WTC11 (cell line): ENCODE measurements around the gene EYA2. TPM values are rescaled to one million over a fixed set of nuclear protein-coding genes. Genes with fewer than 3 reads are reported as not detected.

Experiments
- ATAC-seq: fragments of 200-7000 bp; cut with Tn5 transposase; 2 replicates; pipeline ENCODE4 v1.10.0; 2021; ENCODE audit warnings: mild to moderate bottlenecking, moderate library complexity
- CTCF ChIA-PET: fragments of 300-600 bp; sonication (Branson Sonifier 250); formaldehyde crosslinking; loops from one replicate; lab custom pipeline; 2021; ENCODE audit warnings: antibody characterized with exemption; lab: Charles Lee
- POLR2A ChIA-PET: fragments of 350-600 bp; sonication (Branson Sonifier 250); formaldehyde crosslinking; loops from one replicate; lab custom pipeline; 2021; ENCODE audit warnings: antibody characterized with exemption; lab: Charles Lee
- DNase-seq: peaks from one replicate; pipeline ENCODE4 v3.0.0; 2021; ENCODE audit warnings: low spot score
- H3K27ac Mint-ChIP-seq: 2 replicates; pipeline ENCODE4 v1.8.0; 2021; ENCODE audit warnings: mixed read lengths
- H3K27me3 Mint-ChIP-seq: 2 replicates; pipeline ENCODE4 v1.8.0; 2021; ENCODE audit warnings: low read depth, mild to moderate bottlenecking, moderate library complexity, mixed read lengths
- H3K36me3 Mint-ChIP-seq: 2 replicates; pipeline ENCODE4 v1.8.0; 2021; ENCODE audit warnings: mixed read lengths
- H3K4me1 Mint-ChIP-seq: 2 replicates; pipeline ENCODE4 v1.8.0; 2022; ENCODE audit warnings: mixed read lengths
- H3K4me3 Mint-ChIP-seq: 2 replicates; pipeline ENCODE4 v1.8.0; 2021; ENCODE audit warnings: mild to moderate bottlenecking, moderate library complexity, mixed read lengths
- H3K9me3 Mint-ChIP-seq: 2 replicates; pipeline ENCODE4 v1.8.0; 2021; ENCODE audit warnings: mixed read lengths
- AFF4 ChIP-seq: sonication (generic); formaldehyde crosslinking; IDR thresholded peaks from 2 replicates; pipeline ENCODE4 v1.8.1; 2023; ENCODE audit warnings: mild to moderate bottlenecking, missing genetic modification reagents, borderline replicate concordance
- AR ChIP-seq: fragments of 250-450 bp; sonication (Bioruptor Pico); IDR thresholded peaks from 2 replicates; pipeline ENCODE4 v1.9.0; 2021; ENCODE audit warnings: mild to moderate bottlenecking
- ERG ChIP-seq: fragments of 250-450 bp; sonication (Bioruptor Pico); IDR thresholded peaks from 2 replicates; pipeline ENCODE4 v1.8.0; 2021; ENCODE audit warnings: mild to moderate bottlenecking
- ETV6 ChIP-seq: sonication (generic); formaldehyde crosslinking; IDR thresholded peaks from 2 replicates; pipeline ENCODE4 v1.8.1; 2022; ENCODE audit warnings: mild to moderate bottlenecking, missing genetic modification reagents
- GRHL2 ChIP-seq: fragments of 250-450 bp; sonication (Bioruptor Pico); IDR thresholded peaks from 2 replicates; pipeline ENCODE4 v1.8.0; 2022; ENCODE audit warnings: mild to moderate bottlenecking, moderate library complexity; ENCODE audit not compliant: insufficient replicate concordance, severe bottlenecking
- HMGA2 ChIP-seq: fragments of 250-450 bp; sonication (Bioruptor Pico); IDR thresholded peaks from 2 replicates; pipeline ENCODE4 v1.4.0; 2021; ENCODE audit warnings: mild to moderate bottlenecking, moderate library complexity
- MYBL2 ChIP-seq: sonication (generic); formaldehyde crosslinking; IDR thresholded peaks from 2 replicates; pipeline ENCODE4 v1.8.1; 2023; ENCODE audit warnings: mild to moderate bottlenecking, moderate library complexity, missing genetic modification reagents
- NFE2L1 ChIP-seq: sonication (generic); formaldehyde crosslinking; IDR thresholded peaks from 2 replicates; pipeline ENCODE4 v1.8.1; 2023; ENCODE audit warnings: missing genetic modification reagents
- NFYB ChIP-seq: sonication (generic); formaldehyde crosslinking; conservative IDR thresholded peaks from 2 replicates; pipeline ENCODE4 v1.8.0; 2022; ENCODE audit warnings: low read depth, missing genetic modification reagents
- NR2C2 ChIP-seq: sonication (generic); formaldehyde crosslinking; IDR thresholded peaks from 2 replicates; pipeline ENCODE4 v1.8.0; 2022; ENCODE audit warnings: mild to moderate bottlenecking, missing genetic modification reagents
- OVOL2 ChIP-seq: fragments of 250-450 bp; sonication (Bioruptor Pico); IDR thresholded peaks from 2 replicates; pipeline ENCODE4 v1.9.0; 2021; ENCODE audit warnings: mild to moderate bottlenecking, borderline replicate concordance
- SP1 ChIP-seq: sonication (generic); formaldehyde crosslinking; conservative IDR thresholded peaks from 2 replicates; pipeline ENCODE4 v1.8.1; 2022; ENCODE audit warnings: missing genetic modification reagents
- STAT6 ChIP-seq: sonication (generic); formaldehyde crosslinking; conservative IDR thresholded peaks from 2 replicates; pipeline ENCODE4 v1.8.1; 2023; ENCODE audit warnings: mild to moderate bottlenecking, low read depth, missing genetic modification reagents, moderate library complexity
- TEAD1 ChIP-seq: sonication (generic); formaldehyde crosslinking; IDR thresholded peaks from 2 replicates; pipeline ENCODE4 v1.8.0; 2022; ENCODE audit warnings: mild to moderate bottlenecking, missing genetic modification reagents
- USF2 ChIP-seq: sonication (generic); formaldehyde crosslinking; IDR thresholded peaks from 2 replicates; pipeline ENCODE4 v1.8.1; 2023; ENCODE audit warnings: mild to moderate bottlenecking, missing genetic modification reagents, moderate library complexity
- ZNF121 ChIP-seq: sonication (generic); formaldehyde crosslinking; IDR thresholded peaks from 2 replicates; pipeline ENCODE4 v1.8.0; 2023; ENCODE audit warnings: missing genetic modification reagents
- ZNF219 ChIP-seq: sonication (generic); formaldehyde crosslinking; IDR thresholded peaks from 2 replicates; pipeline ENCODE4 v1.8.0; 2023; ENCODE audit warnings: missing genetic modification reagents, mild to moderate bottlenecking, borderline replicate concordance
- ZNF232 ChIP-seq: sonication (generic); formaldehyde crosslinking; IDR thresholded peaks from 2 replicates; pipeline ENCODE4 v1.8.0; 2022; ENCODE audit warnings: mild to moderate bottlenecking, missing genetic modification reagents
- ZNF416 ChIP-seq: fragments of 250-450 bp; sonication (Bioruptor Pico); IDR thresholded peaks from 2 replicates; pipeline ENCODE4 v1.9.0; 2021; ENCODE audit warnings: mild to moderate bottlenecking, inconsistent platforms
- ZNF512 ChIP-seq: sonication (generic); formaldehyde crosslinking; IDR thresholded peaks from 2 replicates; pipeline ENCODE4 v1.8.1; 2022; ENCODE audit warnings: missing genetic modification reagents, borderline replicate concordance
- total RNA-seq: library from RNA; stranded (reverse); gene quantifications from 3 replicates; pipeline ENCODE4 v1.2.3, GENCODE V29; 2021

Gene EYA2
- total RNA-seq, 1 experiment from 2014 or later = 1.5 TPM

- Mint-ChIP-seq H3K36me3 (peaks cover 85% of the 10 kb centered on the region), H3K27ac (no peak overlapping the region; the same call in 1 of the 2 replicates), H3K4me3 (no peak overlapping the region), H3K9me3 (no peaks in the 10 kb centered on the region), H3K27me3 (no peaks in the 10 kb centered on the region), H3K4me1 (peaks cover 14% of the 10 kb centered on the region)
- no peak for DNase-seq
- POLR2A ChIA-PET = no interaction called here
- CTCF ChIA-PET = interaction anchor here (1.0 to 1.5 kb wide), 2 partner anchors 46 to 157 kb away, joined by 3 to 6 read pairs; no protein-coding TSS in a partner anchor
- TF ChIP-seq HMGA2 (no peak), ETV6 (no peak), ZNF512 (CRISPR knock-in tag) (no peak)
- TF ChIP-seq, all 79 proteins: peak for 0
- no peak for ATAC-seq
Observed at GRCh38 chr20:47227119-47227518, 332.5 kb downstream of the EYA2 start.

GRCh38 chr20:47227576-47227975, 332.9 kb downstream of the EYA2 start:
- no peak overlapping the region for H3K27ac Mint-ChIP-seq
- H3K27me3 Mint-ChIP-seq = no peaks in the 10 kb centered on the region
- POLR2A ChIA-PET = no interaction called here
- peaks cover 16% of the 10 kb centered on the region for H3K4me1 Mint-ChIP-seq
- CTCF ChIA-PET = interaction anchor here (1.0 to 1.5 kb wide), 2 partner anchors 45 to 156 kb away, joined by 3 to 6 read pairs; no protein-coding TSS in a partner anchor
- TF ChIP-seq TEAD1 (CRISPR knock-in tag) (no peak), ZNF232 (no peak), ZNF121 (CRISPR knock-in tag) (no peak), MYBL2 (CRISPR knock-in tag) (no peak), SP1 (CRISPR knock-in tag) (no peak), ERG (no peak), NFYB (no peak), USF2 (CRISPR knock-in tag) (no peak)
- DNase-seq (no peak), ATAC-seq (no peak)
- H3K4me3 Mint-ChIP-seq = no peak overlapping the region
- no peaks in the 10 kb centered on the region for H3K9me3 Mint-ChIP-seq
- H3K36me3 Mint-ChIP-seq = peaks cover 80% of the 10 kb centered on the region

- TF ChIP-seq OVOL2 (CRISPR knock-in tag) (no peak), STAT6 (CRISPR knock-in tag) (no peak), NR2C2 (CRISPR knock-in tag) (no peak), ZNF416 (CRISPR knock-in tag) (no peak), GRHL2 (CRISPR knock-in tag) (no peak), AFF4 (no peak), ZNF219 (CRISPR knock-in tag) (no peak), AR (CRISPR knock-in tag) (no peak), NFE2L1 (CRISPR knock-in tag) (no peak)
- H3K27ac Mint-ChIP-seq = no peak overlapping the region
- ATAC-seq = no peak
- no peak for DNase-seq
- H3K27me3 Mint-ChIP-seq = no peaks in the 10 kb centered on the region
- H3K4me1 Mint-ChIP-seq = peaks cover 22% of the 10 kb centered on the region
- H3K9me3 Mint-ChIP-seq = no peaks in the 10 kb centered on the region
- CTCF ChIA-PET = interaction anchor here (0.8 to 1.0 kb wide), 2 partner anchors 23 to 155 kb away, joined by 3 to 4 read pairs; no protein-coding TSS in a partner anchor
- H3K4me3 Mint-ChIP-seq = no peak overlapping the region
- H3K36me3 Mint-ChIP-seq = peaks cover 76% of the 10 kb centered on the region
- POLR2A ChIA-PET = no interaction called here
Observed at GRCh38 chr20:47228654-47229053, 334.0 kb downstream of the EYA2 start.
